DND-41 (cell line): Measurements from ENCODE around the gene DEK.

Experiments
- ATAC-seq: fragments of 200-7000 bp; cut with Tn5 transposase; 3 replicates; pipeline ENCODE4 v1.9.1; 2021; ENCODE audit warnings: low read depth; ENCODE audit not compliant: insufficient read depth
- DNase-seq: peaks from one replicate; pipeline ENCODE4 v3.0.0-alpha.2; 2020
- H2AFZ ChIP-seq: 2 replicates; pipeline ENCODE4 v1.6.0; 2012; ENCODE audit warnings: low read depth, low read length
- H3K27ac ChIP-seq: 2 replicates; pipeline ENCODE4 v1.5.1; 2012; ENCODE audit warnings: low read length, inconsistent platforms
- H3K27me3 ChIP-seq: fragments of 200-600 bp; sonication (generic); 2 replicates; pipeline ENCODE4 v1.6.0; 2012; ENCODE audit warnings: low read length, mild to moderate bottlenecking, inconsistent platforms; ENCODE audit not compliant: insufficient read depth, poor library complexity
- H3K36me3 ChIP-seq: 2 replicates; pipeline ENCODE4 v1.5.1; 2012; ENCODE audit warnings: low read length, inconsistent platforms; ENCODE audit not compliant: insufficient read depth
- H3K4me1 ChIP-seq: 2 replicates; pipeline ENCODE4 v1.5.1; 2012; ENCODE audit warnings: mild to moderate bottlenecking, low read length; ENCODE audit not compliant: insufficient read depth
- H3K4me2 ChIP-seq: 2 replicates; pipeline ENCODE4 v1.6.0; 2012; ENCODE audit warnings: mild to moderate bottlenecking, moderate library complexity, low read length, inconsistent platforms; ENCODE audit not compliant: insufficient read depth
- H3K4me3 ChIP-seq, 2 experiments: fragments of 200-600 bp in 1 of 2; shearing (Covaris generic) in 1 of 2; 2 replicates each; pipeline ENCODE4 v1.5.1; 2012 to 2016; ENCODE audit warnings: inconsistent platforms in 2 of 2, low read length in 2 of 2, mild to moderate bottlenecking in 2 of 2, low read depth in 1 of 2, moderate library complexity in 1 of 2
- H3K79me2 ChIP-seq: 2 replicates; pipeline ENCODE4 v1.6.0; 2012; ENCODE audit warnings: low read length, inconsistent platforms; ENCODE audit not compliant: insufficient read depth
- H3K9ac ChIP-seq: 2 replicates; pipeline ENCODE4 v1.6.0; 2012; ENCODE audit warnings: low read depth, mild to moderate bottlenecking, inconsistent platforms, low read length, moderate library complexity
- H3K9me3 ChIP-seq: 2 replicates; pipeline ENCODE4 v1.5.1; 2012; ENCODE audit warnings: low read length, moderate library complexity, mild to moderate bottlenecking, inconsistent platforms; ENCODE audit not compliant: insufficient read depth, severe bottlenecking
- H4K20me1 ChIP-seq: 2 replicates; pipeline ENCODE4 v1.6.0; 2012; ENCODE audit warnings: low read length; ENCODE audit not compliant: insufficient read depth
- EZH2 ChIP-seq: IDR thresholded peaks from 3 replicates; pipeline ENCODE4 v1.6.1; 2012; ENCODE audit warnings: borderline replicate concordance, low read depth, mild to moderate bottlenecking, moderate library complexity, low read length, inconsistent platforms; ENCODE audit not compliant: severe bottlenecking
- TF ChIP-seq, protein P1 (sequence below): IDR thresholded peaks from 2 replicates; pipeline ENCODE4 v1.5.1; 2012; ENCODE audit warnings: borderline replicate concordance, low read length, moderate library complexity, mild to moderate bottlenecking; ENCODE audit not compliant: poor library complexity, severe bottlenecking; ENCODE audit errors: extremely low read depth

DEK gene

DNA sequence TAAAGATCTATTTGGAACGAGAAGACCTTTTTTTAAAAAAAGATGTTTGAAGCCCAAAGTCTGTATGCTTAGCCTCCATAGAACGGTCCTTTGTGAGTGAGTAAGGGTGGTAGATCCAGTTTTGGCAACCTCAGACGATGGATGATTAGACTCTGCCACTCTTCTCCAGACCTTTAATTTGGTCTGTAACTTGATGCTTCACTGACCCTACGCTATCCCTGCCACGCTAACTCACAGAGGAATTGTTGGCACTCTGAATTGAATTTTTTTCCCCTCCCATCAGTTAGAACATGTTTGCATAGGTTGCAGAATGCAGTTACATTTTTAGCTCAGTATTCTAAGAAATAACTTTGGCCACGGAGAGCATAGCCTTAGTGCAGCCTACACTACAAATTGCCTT, 15.8 kb upstream of the DEK start:
- DNase-seq, result no peak

GRCh38 chr6:18279422-18279821, 15.1 kb upstream of the DEK start:
- Histone ChIP-seq H3K9me3 (no peaks in the 10 kb centered on the region), H3K27me3 (peaks cover 7% of the 10 kb centered on the region), H3K36me3 (no peaks in the 10 kb centered on the region), H3K4me3 (no peak overlapping the region), H3K4me1 (no peaks in the 10 kb centered on the region), H2AFZ (no peak overlapping the region), H3K9ac (no peak overlapping the region), H3K27ac (no peak overlapping the region), H3K79me2 (no peaks in the 10 kb centered on the region), H4K20me1 (no peaks in the 10 kb centered on the region), H3K4me2 (no peak overlapping the region)
- ATAC-seq, result no peak
- no peak for DNase-seq
- TF ChIP-seq, protein P1, sequence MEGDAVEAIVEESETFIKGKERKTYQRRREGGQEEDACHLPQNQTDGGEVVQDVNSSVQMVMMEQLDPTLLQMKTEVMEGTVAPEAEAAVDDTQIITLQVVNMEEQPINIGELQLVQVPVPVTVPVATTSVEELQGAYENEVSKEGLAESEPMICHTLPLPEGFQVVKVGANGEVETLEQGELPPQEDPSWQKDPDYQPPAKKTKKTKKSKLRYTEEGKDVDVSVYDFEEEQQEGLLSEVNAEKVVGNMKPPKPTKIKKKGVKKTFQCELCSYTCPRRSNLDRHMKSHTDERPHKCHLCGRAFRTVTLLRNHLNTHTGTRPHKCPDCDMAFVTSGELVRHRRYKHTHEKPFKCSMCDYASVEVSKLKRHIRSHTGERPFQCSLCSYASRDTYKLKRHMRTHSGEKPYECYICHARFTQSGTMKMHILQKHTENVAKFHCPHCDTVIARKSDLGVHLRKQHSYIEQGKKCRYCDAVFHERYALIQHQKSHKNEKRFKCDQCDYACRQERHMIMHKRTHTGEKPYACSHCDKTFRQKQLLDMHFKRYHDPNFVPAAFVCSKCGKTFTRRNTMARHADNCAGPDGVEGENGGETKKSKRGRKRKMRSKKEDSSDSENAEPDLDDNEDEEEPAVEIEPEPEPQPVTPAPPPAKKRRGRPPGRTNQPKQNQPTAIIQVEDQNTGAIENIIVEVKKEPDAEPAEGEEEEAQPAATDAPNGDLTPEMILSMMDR, result no peak
- TF ChIP-seq EZH2, result no peak

More for the DNA sequence above, 15.8 kb upstream of the DEK start:
- H3K4me1 ChIP-seq, result no peaks in the 10 kb centered on the region
- no peak for ATAC-seq
- no peaks in the 10 kb centered on the region for H4K20me1 ChIP-seq
- H3K36me3 ChIP-seq, result no peaks in the 10 kb centered on the region
- H3K9ac ChIP-seq, result no peak overlapping the region
- H3K79me2 ChIP-seq, result no peaks in the 10 kb centered on the region
- H3K27me3 ChIP-seq, result peaks cover 7% of the 10 kb centered on the region
- no peak overlapping the region for H3K27ac ChIP-seq
- no peak overlapping the region for H2AFZ ChIP-seq
- H3K4me2 ChIP-seq, result no peak overlapping the region
- TF ChIP-seq, protein P1, result no peak
- TF ChIP-seq EZH2, result no peak
- H3K4me3 ChIP-seq, result no peak overlapping the region
- no peaks in the 10 kb centered on the region for H3K9me3 ChIP-seq

- no peaks in the 10 kb centered on the region for H3K4me1 ChIP-seq
- H3K27ac ChIP-seq, result no peak overlapping the region
- H3K27me3 ChIP-seq, result peaks cover 7% of the 10 kb centered on the region
- no peaks in the 10 kb centered on the region for H4K20me1 ChIP-seq
- TF ChIP-seq, protein P1, result no peak
- TF ChIP-seq EZH2, result no peak
- no peak overlapping the region for H3K4me2 ChIP-seq
- ATAC-seq, result no peak
- H3K9ac ChIP-seq, result no peak overlapping the region
- no peaks in the 10 kb centered on the region for H3K36me3 ChIP-seq
- no peak overlapping the region for H2AFZ ChIP-seq
- no peaks in the 10 kb centered on the region for H3K9me3 ChIP-seq
- no peak for DNase-seq
- H3K4me3 ChIP-seq, result no peak overlapping the region
- no peaks in the 10 kb centered on the region for H3K79me2 ChIP-seq
Measured at GRCh38 chr6:18277237-18278006, 13.1 kb upstream of the DEK start.
